Superior temporal gyrus (tissue), 1 donor: ENCODE results near the gene KRTAP5-2.
"Not testable (repeated sequence)": the region's sequence is repeated elsewhere in the genome, so short reads cannot be mapped to it uniquely, and the experiment has no call there.

ENCODE experiments used
- DNase-seq: peaks from one replicate; pipeline ENCODE4 v3.0.0-alpha.2; 2016; ENCODE audit errors: extremely low spot score

KRTAP5-2 gene

DNA sequence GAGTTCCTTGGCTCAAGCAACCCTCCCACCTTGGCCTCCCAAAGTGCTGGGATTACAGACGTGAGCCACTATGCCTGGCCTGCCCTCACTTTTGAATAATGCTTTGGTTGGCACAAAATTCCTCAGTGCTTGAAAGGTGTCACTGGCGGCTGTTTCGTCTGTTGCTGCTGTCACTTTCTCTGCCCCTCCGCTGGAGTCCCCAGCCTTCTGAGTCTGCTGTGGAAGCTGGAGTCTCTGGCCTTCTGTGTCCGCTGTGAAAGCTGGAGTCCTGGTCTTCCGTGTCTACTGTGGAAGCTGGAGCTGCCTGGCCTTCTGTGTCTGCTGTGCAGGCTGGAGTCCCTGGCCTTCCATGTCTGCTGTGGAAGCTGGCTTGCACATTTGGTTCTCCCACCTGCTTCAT lies 8.1 kb downstream of the KRTAP5-2 start:
- DNase-seq = no peak

DNA sequence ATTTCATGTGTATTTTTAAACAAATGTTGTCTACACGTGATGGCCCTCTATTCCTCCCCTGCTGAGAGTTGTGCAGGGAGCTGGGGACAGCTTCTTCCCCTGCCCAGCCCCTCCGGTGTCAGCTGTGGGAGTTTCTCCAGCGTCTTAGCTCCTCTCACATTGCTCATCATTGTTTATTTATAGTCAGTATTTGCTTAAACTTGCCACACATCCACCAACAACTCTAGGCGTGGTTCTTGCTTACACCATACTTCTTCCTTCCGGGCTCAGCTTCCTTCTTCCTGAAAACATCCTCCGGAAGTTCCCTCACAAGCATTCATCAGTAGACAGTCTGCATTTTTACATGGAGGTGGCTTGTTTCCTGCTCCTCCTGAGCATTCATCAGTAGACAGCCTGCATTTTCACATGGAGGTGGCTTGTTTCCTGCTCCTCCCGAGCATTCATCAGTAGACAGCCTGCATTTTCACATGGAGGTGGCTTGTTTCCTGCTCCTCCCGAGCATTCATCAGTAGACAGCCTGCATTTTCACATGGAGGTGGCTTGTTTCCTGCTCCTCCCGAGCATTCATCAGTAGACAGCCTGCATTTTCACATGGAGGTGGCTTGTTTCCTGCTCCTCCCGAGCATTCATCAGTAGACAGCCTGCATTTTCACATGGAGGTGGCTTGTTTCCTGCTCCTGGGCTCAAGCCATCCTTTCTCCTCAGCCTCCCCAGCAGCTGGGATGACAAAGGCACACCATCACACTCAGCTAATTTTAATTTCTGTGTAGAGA lies 8.7 kb downstream of the KRTAP5-2 start:
- not testable (repeated sequence) for DNase-seq

DNA sequence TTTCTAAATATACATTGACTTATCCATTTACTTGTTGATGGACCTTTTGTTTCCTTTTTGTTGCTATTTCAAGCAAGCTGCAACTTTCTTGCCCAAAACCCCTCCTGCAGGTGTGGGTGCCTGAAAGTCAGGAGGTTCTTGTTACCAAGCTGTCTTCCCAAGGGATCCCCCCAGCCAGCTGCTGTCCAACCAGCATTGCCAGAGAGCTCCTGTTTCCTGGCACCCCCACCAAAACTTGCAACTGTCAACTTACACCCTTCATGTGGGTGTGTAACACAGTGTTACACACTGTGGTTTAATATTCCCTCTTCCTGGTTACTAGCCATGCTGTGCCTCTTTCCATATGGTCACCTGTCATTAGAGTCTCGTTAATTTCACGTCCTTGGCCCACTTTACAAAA lies 11.4 kb downstream of the KRTAP5-2 start:
- no peak for DNase-seq

DNA sequence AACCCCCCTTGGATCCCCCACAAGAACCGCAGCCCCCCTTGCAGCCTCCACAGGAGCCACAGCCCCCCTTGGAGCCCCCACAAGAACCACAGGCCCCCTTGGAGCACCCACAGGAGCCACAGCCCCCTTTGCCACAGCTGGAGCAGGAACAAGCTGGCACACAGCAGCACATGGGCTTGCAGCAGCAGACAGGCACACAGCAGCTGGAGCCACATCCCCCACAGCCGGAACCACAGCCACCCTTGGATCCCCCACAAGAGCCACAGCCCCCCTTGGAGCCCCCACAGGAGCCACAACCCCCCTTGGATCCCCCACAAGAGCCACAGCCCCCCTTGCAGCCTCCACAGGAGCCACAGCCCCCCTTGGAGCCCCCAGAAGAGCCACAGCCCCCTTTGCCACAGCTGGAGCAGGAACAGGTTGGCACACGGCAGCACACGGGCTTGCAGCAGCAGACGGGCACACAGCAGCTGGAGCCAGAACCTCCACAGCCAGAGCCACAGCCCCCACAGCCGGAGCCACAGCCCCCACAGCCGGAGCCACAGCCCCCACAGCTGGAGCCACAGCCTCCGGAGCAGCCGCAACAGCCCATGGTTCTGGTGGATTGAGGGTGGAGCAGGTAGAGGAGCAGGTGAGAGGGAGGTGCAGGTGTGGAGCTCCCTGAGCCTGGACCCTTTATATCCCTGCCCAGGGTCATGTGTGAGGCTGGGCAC lies 13.3 kb downstream of the KRTAP5-2 start, which contains the start of gene KRTAP5-1:
TSS of gene KRTAP5-1 (minus strand) at position 623 of the 710 bp plus-strand sequence. CDS start at position 589, 34 bp downstream.
- not testable (repeated sequence) for DNase-seq

DNA sequence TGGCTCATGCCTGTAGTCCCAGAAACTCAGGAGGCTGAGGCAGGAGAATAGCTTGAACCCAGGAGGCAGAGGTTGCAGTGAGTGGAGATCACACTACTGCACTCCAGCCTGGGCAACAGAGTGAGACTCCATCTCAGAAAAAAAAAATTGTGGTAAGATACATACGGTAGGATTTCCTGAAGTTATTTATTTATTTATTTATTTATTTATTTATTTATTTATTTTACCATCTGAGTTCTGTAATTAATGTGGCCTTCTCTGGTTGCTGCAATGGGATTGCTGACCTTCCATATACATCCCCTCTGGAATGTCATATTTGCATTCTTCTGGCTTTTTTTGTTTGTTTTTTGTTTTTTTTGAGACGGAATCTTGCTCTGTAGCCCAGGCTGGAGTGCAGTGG lies 15.2 kb downstream of the KRTAP5-2 start:
- not testable (repeated sequence) for DNase-seq

DNA sequence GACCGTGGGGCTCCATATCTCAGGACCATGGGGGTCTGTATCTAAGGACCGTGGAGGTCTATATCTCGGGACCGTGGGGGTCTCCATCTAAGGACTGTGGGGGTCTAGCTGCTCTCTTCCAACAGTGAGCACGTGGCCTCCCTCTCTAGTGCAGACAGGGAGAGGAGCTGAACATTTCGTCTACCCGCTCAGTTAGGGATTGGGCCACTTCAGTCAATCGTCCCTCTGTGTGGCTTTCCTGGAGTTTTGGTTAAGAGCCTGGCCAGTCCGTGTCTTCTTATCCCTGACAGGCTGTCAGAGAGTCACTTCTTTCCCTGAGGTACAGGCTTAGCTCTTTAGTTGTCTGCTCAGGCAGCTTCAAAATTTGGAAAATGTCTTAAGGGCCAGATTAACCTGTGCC lies 16.1 kb downstream of the KRTAP5-2 start:
- DNase-seq = no peak

DNA sequence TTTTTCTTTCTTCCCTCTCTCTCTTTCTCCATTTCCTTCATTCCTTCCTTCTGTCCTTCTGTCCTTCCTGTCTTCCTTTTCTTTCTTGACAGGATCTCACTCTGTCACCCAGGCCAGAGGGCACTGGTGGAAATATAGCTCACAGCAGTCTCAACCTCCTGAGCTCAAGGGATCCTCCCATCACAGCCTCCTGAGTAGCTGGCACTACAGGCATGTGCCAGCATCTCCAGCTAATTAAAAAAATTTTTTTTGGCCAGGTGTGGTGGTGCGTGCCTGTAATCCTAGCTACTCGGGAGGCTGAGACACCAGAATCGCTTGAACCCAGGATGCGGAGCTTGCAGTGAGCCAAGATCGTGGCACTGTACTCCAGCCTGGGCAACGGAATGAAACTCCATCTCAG lies 21.3 kb downstream of the KRTAP5-2 start:
- DNase-seq = no peak

DNA sequence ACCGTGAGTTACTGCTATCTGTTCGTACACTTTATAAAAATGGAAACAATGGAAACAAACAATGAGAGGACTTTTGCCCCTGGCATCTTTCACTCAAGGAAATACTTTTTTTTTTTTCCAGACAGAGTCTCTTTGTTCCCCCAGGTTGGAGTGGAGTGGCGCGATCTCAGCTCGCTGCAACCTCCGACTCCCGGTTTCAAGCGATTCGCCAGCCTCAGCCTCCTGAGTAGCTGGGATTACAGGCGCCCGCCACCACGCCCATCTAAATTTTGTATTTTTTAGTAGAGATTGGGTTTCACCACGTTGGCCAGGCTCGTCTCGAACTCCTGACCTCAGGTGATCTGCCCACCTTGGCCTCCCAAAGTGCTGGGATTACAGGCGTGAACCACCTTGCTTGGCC lies 22.3 kb downstream of the KRTAP5-2 start:
- DNase-seq = not testable (repeated sequence)

DNA sequence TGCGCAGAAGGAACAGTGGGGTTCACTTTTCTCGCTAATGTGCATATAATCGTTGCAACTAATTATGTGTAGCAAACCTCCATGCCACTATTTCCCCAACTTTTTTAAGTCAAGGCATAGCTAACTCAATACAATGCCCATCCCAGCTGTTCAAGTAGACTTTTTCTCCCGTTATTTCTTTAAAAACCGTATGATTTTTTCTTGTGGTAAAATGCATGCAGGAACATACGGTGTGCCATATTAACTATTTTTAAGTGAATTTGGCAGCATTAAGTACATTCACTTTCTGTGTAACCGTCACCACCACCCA lies 23.2 kb downstream of the KRTAP5-2 start:
- DNase-seq = peak; percentile 79

DNA sequence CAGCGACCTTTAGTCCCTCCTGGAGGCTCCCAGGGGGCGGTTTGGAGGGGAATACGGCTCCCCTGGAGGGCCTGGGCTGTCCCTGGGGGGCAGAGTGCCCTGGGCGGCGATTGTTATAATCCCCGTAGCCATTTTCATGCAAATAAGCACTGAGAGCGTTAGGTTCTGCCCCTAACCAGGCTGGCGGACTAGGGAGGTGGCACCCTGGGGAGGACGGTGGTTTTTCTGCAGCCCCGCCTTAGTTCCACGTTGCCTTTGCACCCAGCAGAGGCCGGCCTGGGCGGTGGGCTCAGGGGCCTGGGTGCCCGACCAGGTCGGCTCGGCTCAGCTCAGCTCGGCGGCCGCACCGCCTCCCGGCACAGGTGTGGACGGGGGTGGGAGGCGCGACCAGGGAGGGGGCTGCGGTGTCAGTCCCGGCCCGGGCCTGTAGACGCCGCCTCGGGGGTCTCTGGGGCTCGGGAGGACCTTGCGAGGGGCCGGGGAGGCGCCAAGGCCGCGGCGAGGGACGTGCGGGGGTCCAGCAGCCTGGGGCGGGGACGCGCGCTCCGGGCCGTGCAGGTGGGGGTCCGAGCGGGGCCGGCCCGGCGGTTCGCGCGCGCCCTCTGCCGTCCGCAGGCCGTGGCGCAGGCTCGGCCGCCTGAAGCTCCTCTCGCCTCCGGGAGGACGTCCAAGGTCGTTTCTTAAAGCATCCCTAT lies 23.7 kb downstream of the KRTAP5-2 start:
- peak; percentile 20 for DNase-seq

DNA sequence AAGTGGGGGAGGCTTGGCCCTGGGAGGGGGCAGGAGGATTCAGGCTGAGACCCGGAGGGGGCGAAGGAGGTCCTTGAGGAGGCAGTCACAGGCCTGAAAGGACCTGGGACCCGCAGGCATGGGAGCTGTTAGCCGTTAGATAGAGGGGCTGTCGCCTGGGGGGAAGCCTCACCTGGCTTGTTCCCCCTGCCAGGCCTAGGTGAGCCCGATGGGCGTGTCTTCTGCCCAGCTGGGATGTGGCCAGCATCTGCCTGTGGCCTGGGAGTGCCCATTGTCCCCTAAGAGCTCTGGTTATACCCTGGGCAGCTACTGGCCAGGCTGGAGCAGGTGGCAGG lies 24.2 kb downstream of the KRTAP5-2 start:
- DNase-seq = peak; percentile 20

DNA sequence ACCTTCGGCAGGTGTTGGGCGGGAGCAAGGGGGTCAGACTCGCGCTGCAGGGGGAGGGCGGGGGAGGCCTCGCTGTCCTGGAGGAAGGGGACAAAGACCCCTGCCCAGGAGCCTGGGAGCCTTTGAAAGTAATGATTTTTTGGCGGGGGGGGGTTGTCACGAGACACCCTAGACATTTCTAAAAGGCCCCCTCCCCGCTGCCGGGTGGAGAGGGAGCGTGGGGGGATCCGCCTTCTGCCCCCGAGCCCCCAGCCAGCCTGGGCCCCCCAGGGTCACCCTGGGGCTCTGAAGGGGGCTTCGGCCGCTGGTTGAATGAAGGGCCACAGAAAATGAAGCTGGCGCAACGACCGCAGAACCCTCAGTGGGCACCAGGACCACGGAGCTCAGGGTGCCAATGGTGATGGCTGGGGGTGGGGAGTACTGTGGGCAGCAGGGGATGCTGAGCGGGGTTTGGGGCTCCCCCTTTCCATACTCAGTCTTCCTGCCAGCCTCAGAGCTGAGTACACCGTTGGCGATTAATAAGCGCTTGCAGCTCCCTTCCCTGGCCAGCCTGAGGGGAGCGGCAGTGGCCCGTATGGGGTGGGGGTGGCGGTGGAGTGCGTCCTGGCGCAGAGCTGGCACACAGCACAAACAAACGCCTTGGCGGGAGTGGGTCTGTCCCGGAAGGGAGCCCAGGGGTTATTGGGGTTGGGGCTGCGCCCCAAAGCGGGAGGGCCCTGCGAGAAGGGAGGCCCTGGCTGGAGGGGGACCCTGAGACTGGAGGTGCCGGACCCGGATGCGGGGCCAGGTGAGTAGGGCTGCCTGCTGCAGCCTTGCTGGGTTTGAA lies 24.8 kb downstream of the KRTAP5-2 start:
- DNase-seq = peak; percentile 29

DNA sequence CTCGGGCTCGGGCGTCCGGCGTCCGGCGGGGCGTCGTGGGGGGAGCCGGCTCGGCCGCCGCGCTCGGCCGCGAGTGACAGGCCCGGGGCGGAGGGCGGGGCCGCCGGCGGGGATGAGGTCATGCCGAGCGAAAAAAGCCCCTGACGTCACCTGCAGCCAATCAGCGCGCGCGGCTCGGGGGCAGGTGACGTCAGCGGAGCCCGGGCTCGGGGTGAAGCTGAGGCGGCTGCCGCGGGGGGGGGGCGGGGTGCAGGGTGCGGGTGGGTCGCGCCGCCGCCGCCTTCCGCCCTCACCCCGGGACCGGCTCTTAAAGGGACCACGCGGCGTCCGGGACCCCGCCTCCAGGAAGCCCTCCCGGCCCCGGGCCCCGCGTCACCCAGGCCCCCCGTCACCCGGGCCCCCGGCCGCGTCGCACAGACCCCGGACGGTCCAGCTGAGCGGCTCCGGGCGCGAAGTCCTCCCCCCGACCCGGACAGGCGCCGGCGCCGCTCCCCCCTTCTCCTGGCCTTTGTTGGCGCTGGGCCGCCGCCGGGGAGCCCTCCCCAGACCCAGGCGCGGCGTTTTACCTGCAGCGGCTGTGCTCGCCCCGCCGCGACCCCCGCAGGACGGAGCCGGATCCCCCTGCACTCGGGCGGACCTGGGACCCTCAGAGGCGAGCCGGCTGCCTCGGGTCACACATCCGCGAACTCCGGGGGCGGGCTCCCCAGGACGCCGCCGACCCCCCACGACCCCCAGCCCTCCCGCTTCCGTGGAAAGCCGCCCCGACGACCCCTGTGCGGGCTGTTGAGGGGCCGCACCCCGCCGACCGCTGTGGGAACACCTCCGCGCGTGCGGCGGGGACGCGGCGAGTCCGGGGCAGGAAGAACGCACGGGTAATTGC lies 25.7 kb downstream of the KRTAP5-2 start, which contains the start of gene DUSP8:
TSS of gene DUSP8 (minus strand) at position 75 of the 880 bp plus-strand sequence. CDS start 6,445 bp downstream, outside the sequence.
- peak; percentile 88 for DNase-seq

DNA sequence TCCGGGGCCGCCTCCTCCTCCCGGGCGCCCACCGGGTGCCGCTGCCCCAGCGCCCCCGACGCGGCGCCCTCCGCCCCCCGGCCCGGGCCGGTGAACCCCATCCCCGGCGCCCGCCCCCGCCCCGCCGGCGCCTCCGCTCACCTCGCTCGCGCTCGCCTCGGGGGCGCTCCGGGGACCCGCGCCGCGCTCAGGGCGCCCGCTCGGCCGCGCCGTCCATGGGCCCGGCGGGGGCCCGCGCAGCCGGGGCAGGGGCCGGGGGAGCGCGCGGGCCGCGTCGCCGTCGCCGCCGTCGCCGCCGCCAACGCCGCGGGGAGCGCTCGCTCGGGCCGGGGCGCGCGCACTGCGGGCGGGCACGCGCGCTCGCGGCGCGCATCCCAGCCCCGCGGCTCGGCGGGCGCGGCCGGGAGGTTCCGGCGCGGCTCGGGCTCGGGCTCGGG lies 26.3 kb downstream of the KRTAP5-2 start:
- DNase-seq = no peak

DNA sequence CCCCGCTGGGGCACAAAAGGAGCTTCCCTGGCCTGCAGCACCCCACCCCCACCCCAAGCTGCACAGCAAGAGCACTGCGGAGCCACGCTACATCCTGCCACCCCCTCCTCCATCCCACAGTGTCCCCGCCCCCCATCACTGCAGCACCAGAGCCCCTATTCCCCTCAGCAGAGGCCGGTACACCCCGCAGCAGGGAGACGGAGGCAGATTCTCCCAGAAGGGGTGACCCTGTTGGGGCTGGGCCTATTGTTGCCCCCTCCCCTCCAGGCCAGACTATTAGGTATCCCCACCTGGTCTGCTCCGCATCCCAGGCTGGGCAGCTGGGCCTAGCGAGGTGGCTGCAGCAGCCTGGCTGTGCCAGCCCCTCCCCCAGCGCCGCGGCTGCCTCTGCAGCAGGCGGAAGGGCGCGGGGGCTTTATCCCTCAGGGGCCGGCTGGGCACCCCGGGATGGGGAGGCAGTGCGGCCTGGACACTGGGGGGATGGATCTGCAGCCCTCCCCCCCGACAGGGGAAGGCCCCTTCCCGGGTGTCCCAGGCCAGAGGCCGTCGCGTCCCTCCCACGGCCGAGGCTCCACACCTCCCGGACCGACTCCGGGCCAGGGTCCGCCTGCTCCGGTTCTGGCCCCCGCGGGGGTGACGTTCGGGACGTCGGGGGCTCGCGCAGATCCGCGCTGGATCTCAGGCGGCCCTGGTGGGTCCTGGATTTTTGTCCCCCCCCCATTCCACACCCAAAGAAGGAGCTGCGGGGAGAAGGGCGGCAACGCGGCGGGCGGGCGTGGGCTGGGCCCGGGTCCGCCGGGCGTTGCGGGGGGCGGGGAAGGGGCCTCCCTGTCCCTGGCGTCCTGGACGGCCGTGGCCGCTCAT lies 27.0 kb downstream of the KRTAP5-2 start:
- peak; percentile 23 for DNase-seq

DNA sequence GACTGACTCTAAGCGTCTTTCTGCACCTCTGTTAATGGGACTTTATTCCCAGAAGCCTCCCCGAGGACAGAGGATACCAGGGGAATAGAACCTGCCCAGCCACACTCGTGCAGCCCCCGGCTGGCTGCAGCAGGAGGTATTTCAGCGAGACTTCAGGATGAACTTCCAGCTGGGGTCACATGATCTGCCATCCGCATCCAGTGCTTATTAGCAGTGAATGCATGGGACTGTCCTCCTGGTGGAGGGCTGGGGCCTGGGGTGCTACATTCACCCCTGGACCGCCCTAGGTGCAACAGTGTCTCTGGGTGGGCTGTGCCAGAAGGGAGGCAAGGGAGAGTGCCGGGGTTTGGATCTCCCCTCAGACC lies 27.6 kb downstream of the KRTAP5-2 start:
- DNase-seq = no peak

DNA sequence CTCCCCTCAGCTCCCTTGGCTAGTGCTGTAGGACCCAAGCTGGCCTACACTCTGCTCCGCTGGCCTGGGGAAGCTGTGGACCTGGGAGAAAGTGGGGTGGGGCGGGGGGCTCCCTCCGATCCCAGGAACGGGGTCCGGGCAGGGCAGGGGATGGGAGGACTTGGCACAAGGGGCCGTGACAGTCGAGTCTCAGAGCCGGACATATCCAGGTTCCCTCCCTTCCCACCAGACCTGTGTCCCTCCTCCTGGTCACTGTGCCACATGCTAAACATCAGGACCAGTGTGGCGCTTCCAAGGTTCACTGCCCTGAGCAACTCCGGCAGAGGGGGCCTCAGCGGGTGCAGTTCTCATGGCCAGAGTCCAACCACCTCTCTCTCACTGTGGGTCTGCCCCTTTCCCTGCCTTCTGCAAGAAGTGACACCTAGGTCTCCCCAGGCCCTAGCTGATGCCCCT lies 28.1 kb downstream of the KRTAP5-2 start:
- DNase-seq = no peak

DNA sequence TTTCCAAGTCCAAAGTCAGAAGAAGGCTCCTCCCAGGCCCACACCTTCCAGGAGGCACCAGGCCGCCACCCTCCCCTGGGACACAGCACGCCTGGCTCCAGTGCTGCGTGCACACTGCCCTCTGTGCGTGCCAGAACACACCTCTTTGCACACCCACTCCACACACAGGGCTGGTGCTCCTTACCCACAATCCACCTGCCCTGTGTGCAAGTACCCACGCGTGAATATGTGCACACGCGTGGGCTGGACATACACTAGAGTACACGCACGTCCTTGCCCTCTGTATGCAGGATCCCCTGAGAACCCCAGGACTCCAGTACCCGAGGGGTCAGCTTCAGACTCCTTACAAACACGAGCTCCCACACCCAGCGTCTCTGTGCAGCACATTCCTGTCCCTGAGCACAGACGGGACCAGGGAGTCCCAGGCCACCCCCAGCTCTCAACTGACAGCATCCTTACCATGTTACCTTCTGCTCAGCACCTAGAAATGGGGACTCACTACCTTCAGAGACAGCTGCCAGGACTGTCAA lies 28.8 kb downstream of the KRTAP5-2 start:
- DNase-seq = no peak

DNA sequence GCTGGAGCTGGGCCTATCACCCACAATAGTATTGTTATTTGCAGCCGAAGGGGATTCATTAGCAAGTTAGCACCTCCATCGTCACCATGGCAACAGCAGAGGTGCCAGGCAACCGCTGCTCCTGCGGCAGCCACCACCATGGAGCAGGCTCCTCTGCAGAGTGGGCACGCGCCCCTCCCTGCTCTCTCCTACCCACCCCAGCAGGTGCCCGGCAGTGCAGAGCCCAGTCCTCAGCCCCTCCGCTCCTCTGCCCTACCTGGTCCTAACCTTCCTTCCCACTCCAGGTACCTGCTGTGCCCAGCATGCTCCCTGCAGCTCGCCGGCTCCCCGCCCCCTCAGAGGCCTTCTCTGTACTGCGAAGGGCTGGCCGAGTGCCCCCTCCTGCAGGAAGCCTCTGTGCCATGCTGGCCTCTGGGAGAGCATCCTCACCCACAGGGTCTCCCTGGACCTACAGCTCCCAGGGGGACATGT lies 29.6 kb downstream of the KRTAP5-2 start:
- DNase-seq = peak; percentile 28
